SU-DHL-6 (cell line): Measurements from ENCODE around the gene EVC.

Experiments used
- EZH2phosphoT487 ChIP-seq: fragments of 200-600 bp; sonication (generic), shearing (Covaris generic); conservative IDR thresholded peaks from 2 replicates; pipeline ENCODE4 v1.6.1; 2018; ENCODE audit warnings: mild to moderate bottlenecking, antibody characterized with exemption, low read length, moderate library complexity, mixed read lengths
- TF ChIP-seq, protein P1 (sequence below): fragments of 200-600 bp; sonication (generic); IDR thresholded peaks from one replicate; pipeline ENCODE4 v1.5.1; 2017; ENCODE audit warnings: antibody characterized with exemption, mild to moderate bottlenecking, low read length, moderate library complexity; ENCODE audit not compliant: insufficient read depth, poor library complexity, severe bottlenecking

- TF ChIP-seq, protein P1, sequence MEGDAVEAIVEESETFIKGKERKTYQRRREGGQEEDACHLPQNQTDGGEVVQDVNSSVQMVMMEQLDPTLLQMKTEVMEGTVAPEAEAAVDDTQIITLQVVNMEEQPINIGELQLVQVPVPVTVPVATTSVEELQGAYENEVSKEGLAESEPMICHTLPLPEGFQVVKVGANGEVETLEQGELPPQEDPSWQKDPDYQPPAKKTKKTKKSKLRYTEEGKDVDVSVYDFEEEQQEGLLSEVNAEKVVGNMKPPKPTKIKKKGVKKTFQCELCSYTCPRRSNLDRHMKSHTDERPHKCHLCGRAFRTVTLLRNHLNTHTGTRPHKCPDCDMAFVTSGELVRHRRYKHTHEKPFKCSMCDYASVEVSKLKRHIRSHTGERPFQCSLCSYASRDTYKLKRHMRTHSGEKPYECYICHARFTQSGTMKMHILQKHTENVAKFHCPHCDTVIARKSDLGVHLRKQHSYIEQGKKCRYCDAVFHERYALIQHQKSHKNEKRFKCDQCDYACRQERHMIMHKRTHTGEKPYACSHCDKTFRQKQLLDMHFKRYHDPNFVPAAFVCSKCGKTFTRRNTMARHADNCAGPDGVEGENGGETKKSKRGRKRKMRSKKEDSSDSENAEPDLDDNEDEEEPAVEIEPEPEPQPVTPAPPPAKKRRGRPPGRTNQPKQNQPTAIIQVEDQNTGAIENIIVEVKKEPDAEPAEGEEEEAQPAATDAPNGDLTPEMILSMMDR = no peak
- no peak for TF ChIP-seq EZH2phosphoT487
These were observed 105.1 kb downstream of the EVC start for GRCh38 chr4:5816101-5816500.
